ENCODE results near the gene HOXB9. TPM values are rescaled to one million over a fixed set of nuclear protein-coding genes. Genes with fewer than 3 reads are reported as not detected.

HOXB9 gene
- total and polyA plus RNA-seq, 8 donors = 0.25 TPM; not detected in 7

GRCh38 chr17:48589060-48589830 is 36.9 kb downstream of the HOXB9 start:
- FAIRE-seq (no peak), ATAC-seq (no peak), DNase-seq (no peak)
- Histone ChIP-seq H3K4me3 (no peak overlapping the region), H3K27me3 (peaks cover 5 to 60% (median 10%) of the 10 kb centered on the region in 4 donors), H3K4me1 (peaks cover 0 to 7% (median 6%) of the 10 kb centered on the region in 3 donors), H3K36me3 (no peaks in the 10 kb centered on the region), H3K9me3 (no peaks in the 10 kb centered on the region), H3K27ac (no peak overlapping the region)
- TF ChIP-seq CTCF (IDR thresholded peaks at IDR 0.05) = no peak
- 17% methylated on average over 10 of the region's 10 CpGs for WGBS, 2 donors
- intact Hi-C loops (cut with DNase I) = no loop called here

GRCh38 chr17:48588528-48588927 is 37.6 kb downstream of the HOXB9 start:
- peaks cover 5 to 62% (median 10%) of the 10 kb centered on the region in 4 donors for H3K27me3 ChIP-seq
- no peaks in the 10 kb centered on the region for H3K36me3 ChIP-seq
- H3K4me1 ChIP-seq = peaks cover 0 to 7% (median 6%) of the 10 kb centered on the region in 3 donors
- 15 to 16% methylated on average over 2 of the region's 2 CpGs for WGBS, 2 donors
- DNase-seq = no peak
- no peak overlapping the region for H3K4me3 ChIP-seq
- intact Hi-C loops (cut with DNase I) = no loop called here
- no peak for ATAC-seq
- TF ChIP-seq CTCF (IDR thresholded peaks at IDR 0.05) = no peak
- H3K9me3 ChIP-seq = no peaks in the 10 kb centered on the region
- FAIRE-seq = no peak
- no peak overlapping the region for H3K27ac ChIP-seq

DNA sequence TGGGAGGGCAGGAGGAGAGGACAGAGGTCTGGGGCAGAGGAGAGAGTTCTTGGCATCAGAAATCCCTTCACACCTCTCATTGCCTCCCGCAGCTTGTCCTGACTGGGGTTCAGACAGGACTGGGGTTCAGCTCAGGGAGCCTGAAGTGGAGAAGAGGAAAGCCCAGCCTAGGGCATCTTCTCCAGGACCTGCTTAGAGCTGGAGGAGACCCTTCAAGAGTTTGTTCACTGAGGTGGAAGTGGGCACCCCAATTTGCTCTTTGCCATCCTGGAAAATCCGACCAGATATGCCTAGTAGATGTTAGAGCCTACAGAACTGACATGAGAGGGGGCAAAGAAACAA is 38.1 kb downstream of the HOXB9 start:
- WGBS, 2 donors = 33 to 50% methylated on average over 2 of the region's 2 CpGs
- ATAC-seq = no peak
- no peaks in the 10 kb centered on the region for H3K36me3 ChIP-seq
- FAIRE-seq = no peak
- H3K27ac ChIP-seq = no peak overlapping the region
- no peak overlapping the region for H3K4me3 ChIP-seq
- no peak for DNase-seq
- intact Hi-C loops (cut with DNase I) = no loop called here
- H3K27me3 ChIP-seq = peaks cover 5 to 62% (median 12%) of the 10 kb centered on the region in 4 donors
- H3K4me1 ChIP-seq = peaks cover 0 to 7% (median 6%) of the 10 kb centered on the region in 3 donors
- TF ChIP-seq CTCF (IDR thresholded peaks at IDR 0.05) = no peak
- H3K9me3 ChIP-seq = no peaks in the 10 kb centered on the region

DNA sequence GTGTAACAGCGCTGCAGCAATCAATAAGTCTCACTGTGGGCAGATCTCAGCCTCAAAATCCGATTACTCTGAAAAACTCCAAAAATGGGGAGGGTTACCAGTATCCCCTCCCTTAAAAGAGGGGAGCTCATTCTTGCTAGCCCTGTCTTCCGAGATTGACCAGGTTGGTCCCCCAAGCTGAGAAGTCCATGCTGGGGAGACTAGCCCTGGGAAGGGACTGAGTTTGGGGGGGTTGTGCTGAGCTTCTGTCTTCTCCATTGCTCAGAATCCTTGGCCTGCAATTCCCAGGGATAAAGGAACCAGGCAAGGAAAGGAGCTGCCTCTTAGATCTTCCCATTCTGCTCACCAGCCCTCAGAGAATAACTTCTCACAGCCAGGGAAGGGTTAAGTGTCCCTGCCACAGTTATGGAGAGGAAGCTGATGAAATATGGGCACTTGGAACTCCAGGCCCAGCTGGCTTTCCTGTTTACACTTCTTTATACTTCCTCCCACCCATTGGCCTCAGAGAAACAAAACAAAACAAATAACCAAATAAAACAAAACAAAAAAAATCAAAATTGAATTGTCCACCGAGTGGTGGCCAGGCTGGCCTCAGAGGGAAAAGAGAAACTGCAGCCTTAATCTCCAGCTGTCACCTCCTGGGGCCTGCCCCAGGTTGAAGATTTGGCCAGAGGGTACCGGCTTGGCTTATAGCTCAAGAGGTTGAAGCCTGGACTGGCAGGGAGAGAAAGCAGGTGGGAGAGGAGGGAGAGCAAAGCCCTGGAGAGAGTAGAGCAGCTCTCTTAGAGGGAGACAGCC is 38.7 kb downstream of the HOXB9 start:
- H3K27me3 ChIP-seq = peaks cover 5 to 64% (median 13%) of the 10 kb centered on the region in 4 donors
- H3K9me3 ChIP-seq = no peaks in the 10 kb centered on the region
- no peak for TF ChIP-seq CTCF (IDR thresholded peaks at IDR 0.05)
- ATAC-seq (no peak), DNase-seq (no peak), FAIRE-seq (no peak)
- peaks cover 0 to 7% (median 6%) of the 10 kb centered on the region in 3 donors for H3K4me1 ChIP-seq
- intact Hi-C loops (cut with DNase I) = no loop called here
- no peak overlapping the region for H3K4me3 ChIP-seq
- no peak overlapping the region for H3K27ac ChIP-seq
- WGBS, 2 donors = 36 to 39% methylated on average over 5 of the region's 5 CpGs
- no peaks in the 10 kb centered on the region for H3K36me3 ChIP-seq

All from pancreas (tissue), 10 donors.